HepG2 (cell line): Measurements from ENCODE around the gene DHRS4L2. TPM values are rescaled to one million over a fixed set of nuclear protein-coding genes. Genes with fewer than 3 reads are reported as not detected.
A peak's percentile ranks its signal among the peaks of the same experiment; 100 is the strongest.

Experiments
- ARNT ChIP-seq: fragments of 450-650 bp; IDR thresholded peaks from 2 replicates; pipeline ENCODE4 v1.6.1; 2017
- EED ChIP-seq: sonication (generic); formaldehyde crosslinking; IDR thresholded peaks from 2 replicates; pipeline ENCODE4 v1.5.0; 2020; ENCODE audit warnings: mild to moderate bottlenecking, missing genetic modification reagents
- MLXIP ChIP-seq: sonication (generic); formaldehyde crosslinking; IDR thresholded peaks from 2 replicates; pipeline ENCODE4 v1.9.0; 2021; ENCODE audit warnings: missing genetic modification reagents, borderline replicate concordance
- ZBTB49 ChIP-seq: sonication (generic); formaldehyde crosslinking; IDR thresholded peaks from 2 replicates; pipeline ENCODE4 v1.4.0; 2020; ENCODE audit warnings: missing genetic modification reagents, borderline replicate concordance
- ZNF282 ChIP-seq: fragments of 450-650 bp; IDR thresholded peaks from 2 replicates; pipeline ENCODE4 v1.6.1; 2018; ENCODE audit not compliant: partially characterized antibody
- ZNF354B ChIP-seq: sonication (generic); formaldehyde crosslinking; IDR thresholded peaks from 2 replicates; pipeline ENCODE4 v1.8.0; 2022; ENCODE audit warnings: mild to moderate bottlenecking, missing genetic modification reagents
- ZNF597 ChIP-seq: sonication (generic); formaldehyde crosslinking; IDR thresholded peaks from 2 replicates; pipeline ENCODE4 v1.5.0; 2020; ENCODE audit warnings: missing genetic modification reagents
- polyA plus RNA-seq, 8 experiments: library from polyadenylated mRNA; depleted of rRNA in 3 of 8; stranded (reverse) in 7 of 8; unstranded in 1 of 8; fragments of >200 nt; fragmentation: Illumina TruSeq in 4 of 8; extraction: Trizol in 4 of 8; gene quantifications; 2 replicates each; pipeline versions ENCODE4 v1.2.1 to v1.2.3, GENCODE V29; 2011 to 2016; ENCODE audit warnings: low read depth in 4 of 8, missing spikeins in 1 of 8, mixed read lengths in 1 of 8; ENCODE audit not compliant: insufficient read depth in 1 of 8
- total RNA-seq, 5 experiments: library from RNA; depleted of rRNA; stranded (reverse); fragments of >200 nt; fragmentation: Illumina TruSeq; extraction: Trizol; gene quantifications; 2 replicates each; pipeline ENCODE4 v1.2.3, GENCODE V29; 2016; ENCODE audit warnings: low read depth in 1 of 5
- TF ChIP-seq, protein P1 (sequence below): sonication (generic); formaldehyde crosslinking; IDR thresholded peaks from 2 replicates; pipeline ENCODE4 v1.5.0; 2020; ENCODE audit warnings: missing genetic modification reagents
- TF ChIP-seq, protein P2 (sequence below): sonication (generic); formaldehyde crosslinking; IDR thresholded peaks from 2 replicates; pipeline ENCODE4 v1.8.0; 2022; ENCODE audit warnings: mild to moderate bottlenecking, missing genetic modification reagents

DHRS4L2 gene
- total and polyA plus RNA-seq, 2 of the 13 experiments (the other 11 are each of a cell fraction or from before 2014, with no cell fraction given), result 24.7 to 38.2 TPM

DNA sequence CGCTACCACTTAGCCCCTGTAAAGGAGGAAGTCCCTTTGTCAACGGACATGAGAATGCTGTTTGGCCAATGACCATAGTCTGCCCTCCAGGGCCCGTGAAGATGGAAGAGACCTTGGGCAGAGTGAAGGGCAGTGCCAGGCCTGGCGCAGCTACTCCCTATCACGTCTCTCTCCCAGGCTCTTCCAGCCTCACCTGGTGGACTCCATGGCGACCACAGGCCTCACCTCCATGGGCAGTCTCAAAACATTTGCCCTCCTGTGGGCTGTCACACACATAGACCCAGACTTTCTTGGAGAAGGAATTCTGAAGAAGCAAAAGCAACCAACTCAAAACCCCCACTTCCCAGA lies 35.6 kb upstream of the DHRS4L2 start (continued):
- peak; percentile 10; the same call in 1 of the 2 replicates for TF ChIP-seq ZBTB49 (CRISPR knock-in tag)
- TF ChIP-seq, protein P1, sequence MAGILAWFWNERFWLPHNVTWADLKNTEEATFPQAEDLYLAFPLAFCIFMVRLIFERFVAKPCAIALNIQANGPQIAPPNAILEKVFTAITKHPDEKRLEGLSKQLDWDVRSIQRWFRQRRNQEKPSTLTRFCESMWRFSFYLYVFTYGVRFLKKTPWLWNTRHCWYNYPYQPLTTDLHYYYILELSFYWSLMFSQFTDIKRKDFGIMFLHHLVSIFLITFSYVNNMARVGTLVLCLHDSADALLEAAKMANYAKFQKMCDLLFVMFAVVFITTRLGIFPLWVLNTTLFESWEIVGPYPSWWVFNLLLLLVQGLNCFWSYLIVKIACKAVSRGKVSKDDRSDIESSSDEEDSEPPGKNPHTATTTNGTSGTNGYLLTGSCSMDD (CRISPR knock-in tag), result 0 out of 2 replicates have a peak, but pooled peaks have one; percentile 84
- TF ChIP-seq, protein P2, sequence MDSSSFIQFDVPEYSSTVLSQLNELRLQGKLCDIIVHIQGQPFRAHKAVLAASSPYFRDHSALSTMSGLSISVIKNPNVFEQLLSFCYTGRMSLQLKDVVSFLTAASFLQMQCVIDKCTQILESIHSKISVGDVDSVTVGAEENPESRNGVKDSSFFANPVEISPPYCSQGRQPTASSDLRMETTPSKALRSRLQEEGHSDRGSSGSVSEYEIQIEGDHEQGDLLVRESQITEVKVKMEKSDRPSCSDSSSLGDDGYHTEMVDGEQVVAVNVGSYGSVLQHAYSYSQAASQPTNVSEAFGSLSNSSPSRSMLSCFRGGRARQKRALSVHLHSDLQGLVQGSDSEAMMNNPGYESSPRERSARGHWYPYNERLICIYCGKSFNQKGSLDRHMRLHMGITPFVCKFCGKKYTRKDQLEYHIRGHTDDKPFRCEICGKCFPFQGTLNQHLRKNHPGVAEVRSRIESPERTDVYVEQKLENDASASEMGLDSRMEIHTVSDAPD (CRISPR knock-in tag), result 0 out of 2 replicates have a peak, but pooled peaks have one; percentile 20
- peak; percentile 49 for TF ChIP-seq ZNF282
- TF ChIP-seq ZNF597 (CRISPR knock-in tag), result 0 out of 2 replicates have a peak, but pooled peaks have one; percentile 71
- TF ChIP-seq EED (CRISPR knock-in tag), result 0 out of 2 replicates have a peak, but pooled peaks have one; percentile 46
- TF ChIP-seq ZNF354B (CRISPR knock-in tag), result peak; percentile 94; the same call in 1 of the 2 replicates
- TF ChIP-seq ARNT, result peak; percentile 67; the same call in 1 of the 2 replicates
- TF ChIP-seq MLXIP (CRISPR knock-in tag), result peak; percentile 39; the same call in 1 of the 2 replicates
